IPS-NIHi11 (cell line): ENCODE data around the gene ATP2B1.
"Not testable (repeated sequence)": the region's sequence is repeated elsewhere in the genome, so short reads cannot be mapped to it uniquely, and the experiment has no call there.

Experiments
- DNase-seq: peaks from one replicate; pipeline ENCODE4 v3.0.0; 2012; ENCODE audit warnings: mixed read lengths, low spot score

Gene ATP2B1

GRCh38 chr12:89708565-89709156 is at the start of gene ATP2B1:
TSS of gene ATP2B1 (minus strand) at chr12:89708838. CDS start at chr12:89655886, 52,952 bp downstream.
- peak; percentile 85 for DNase-seq

- DNase-seq = not testable (repeated sequence)
Observed at GRCh38 chr12:89757987-89758386, 49.3 kb upstream of the ATP2B1 start.

GRCh38 chr12:89756585-89757398 is 48.2 kb upstream of the ATP2B1 start:
- no peak for DNase-seq

- DNase-seq = no peak
Observed at GRCh38 chr12:89756194-89756584, 47.6 kb upstream of the ATP2B1 start.

- DNase-seq = no peak
Observed at GRCh38 chr12:89753997-89754396, 45.4 kb upstream of the ATP2B1 start.

GRCh38 chr12:89752341-89752740 is 43.7 kb upstream of the ATP2B1 start:
- DNase-seq = no peak

GRCh38 chr12:89750389-89751351 is 42.0 kb upstream of the ATP2B1 start:
- no peak for DNase-seq

- DNase-seq = no peak
Observed at GRCh38 chr12:89748791-89749190, 40.2 kb upstream of the ATP2B1 start.

- no peak for DNase-seq
Observed at GRCh38 chr12:89745286-89745685, 36.6 kb upstream of the ATP2B1 start.

GRCh38 chr12:89742337-89743022 is 33.8 kb upstream of the ATP2B1 start:
- DNase-seq = no peak

- DNase-seq = no peak
Observed at GRCh38 chr12:89740943-89741342, 32.3 kb upstream of the ATP2B1 start.

- no peak for DNase-seq
Observed at GRCh38 chr12:89736995-89737394, 28.4 kb upstream of the ATP2B1 start.

GRCh38 chr12:89733579-89734201 is 25.1 kb upstream of the ATP2B1 start:
- no peak for DNase-seq

- no peak for DNase-seq
Observed at GRCh38 chr12:89732522-89732921, 23.9 kb upstream of the ATP2B1 start.

GRCh38 chr12:89731614-89732013 is 23.0 kb upstream of the ATP2B1 start:
- DNase-seq = no peak

GRCh38 chr12:89731089-89731488 is 22.5 kb upstream of the ATP2B1 start:
- no peak for DNase-seq

- no peak for DNase-seq
Observed at GRCh38 chr12:89729946-89730459, 21.4 kb upstream of the ATP2B1 start.

GRCh38 chr12:89723276-89723675 is 14.6 kb upstream of the ATP2B1 start:
- DNase-seq = no peak

- DNase-seq = no peak
Observed at GRCh38 chr12:89721291-89721987, 12.8 kb upstream of the ATP2B1 start.

GRCh38 chr12:89717759-89718523 is 9.3 kb upstream of the ATP2B1 start:
- no peak for DNase-seq
